IPS-20b (cell line): ENCODE measurements around the gene HYAL1.
A peak's percentile ranks its signal among the peaks of the same experiment; 100 is the strongest.

ENCODE experiments used
- H3K27ac ChIP-seq: one replicate; pipeline ENCODE4 v1.5.1; 2013; ENCODE audit warnings: low read length
- H3K27me3 ChIP-seq: 2 replicates; pipeline ENCODE4 v1.6.1; 2013; ENCODE audit warnings: mild to moderate bottlenecking, low read length, inconsistent platforms; ENCODE audit not compliant: insufficient read depth
- H3K36me3 ChIP-seq: 2 replicates; pipeline ENCODE4 v1.6.1; 2013; ENCODE audit warnings: low read depth, mild to moderate bottlenecking, inconsistent platforms, low read length, moderate library complexity; ENCODE audit not compliant: insufficient read depth
- H3K4me1 ChIP-seq: 2 replicates; pipeline ENCODE4 v1.6.1; 2013; ENCODE audit warnings: mild to moderate bottlenecking, control low read depth, inconsistent platforms, low read length, moderate library complexity; ENCODE audit not compliant: insufficient read depth
- H3K4me3 ChIP-seq: 2 replicates; pipeline ENCODE4 v1.5.1; 2013; ENCODE audit warnings: mild to moderate bottlenecking, low read length, inconsistent platforms
- H3K9ac ChIP-seq: 2 replicates; pipeline ENCODE4 v1.6.1; 2013; ENCODE audit warnings: low read depth, mild to moderate bottlenecking, inconsistent platforms, low read length, moderate library complexity
- H3K9me3 ChIP-seq: 2 replicates; pipeline ENCODE4 v1.6.1; 2013; ENCODE audit warnings: mild to moderate bottlenecking, low read depth, low read length, inconsistent platforms; ENCODE audit not compliant: insufficient read depth

HYAL1 gene

GRCh38 chr3:50322386-50323091 is 19.2 kb upstream of the HYAL1 start, which contains the start of gene HYAL2:
HYAL2 (minus strand) TSS chr3:50322745; CDS start chr3:50320489, 2,256 bp downstream.
- Histone ChIP-seq H3K4me3 (peak within 1 kb of the TSS; percentile 100), H3K27me3 (no peaks in the 10 kb centered on the region), H3K9ac (peak within 1 kb of the TSS; percentile 99), H3K36me3 (peaks cover 41% of the 10 kb centered on the region), H3K9me3 (no peaks in the 10 kb centered on the region), H3K4me1 (peaks cover 7% of the 10 kb centered on the region; the same call in 1 of the 2 replicates), H3K27ac (peak within 1 kb of the TSS; percentile 91)

- H3K27me3 ChIP-seq, result no peaks in the 10 kb centered on the region
- peak overlapping the region; percentile 99; the same call in 1 of the 2 replicates for H3K9ac ChIP-seq
- peak overlapping the region; percentile 91 for H3K27ac ChIP-seq
- peaks cover 46% of the 10 kb centered on the region for H3K36me3 ChIP-seq
- peak overlapping the region; percentile 100 for H3K4me3 ChIP-seq
- H3K9me3 ChIP-seq, result no peaks in the 10 kb centered on the region
- peaks cover 7% of the 10 kb centered on the region for H3K4me1 ChIP-seq
Measured at GRCh38 chr3:50322115-50322385, 18.7 kb upstream of the HYAL1 start.

- Histone ChIP-seq H3K27ac (peak overlapping the region; percentile 91), H3K36me3 (peaks cover 51% of the 10 kb centered on the region), H3K9ac (peak overlapping the region; percentile 99), H3K9me3 (no peaks in the 10 kb centered on the region), H3K4me1 (peaks cover 7% of the 10 kb centered on the region), H3K27me3 (no peaks in the 10 kb centered on the region), H3K4me3 (peak overlapping the region; percentile 100)
Measured at GRCh38 chr3:50321336-50322114, 18.2 kb upstream of the HYAL1 start.

GRCh38 chr3:50320853-50321335 is 17.5 kb upstream of the HYAL1 start:
- Histone ChIP-seq H3K27ac (peak overlapping the region; percentile 91), H3K36me3 (peaks cover 54% of the 10 kb centered on the region), H3K27me3 (no peaks in the 10 kb centered on the region), H3K4me3 (peak overlapping the region; percentile 100), H3K9me3 (no peaks in the 10 kb centered on the region), H3K4me1 (peaks cover 7% of the 10 kb centered on the region), H3K9ac (peak overlapping the region; percentile 99)

- Histone ChIP-seq H3K27me3 (no peaks in the 10 kb centered on the region), H3K9ac (peak overlapping the region; percentile 99), H3K27ac (peak overlapping the region; percentile 82), H3K4me1 (peaks cover 7% of the 10 kb centered on the region), H3K36me3 (peaks cover 51% of the 10 kb centered on the region), H3K9me3 (no peaks in the 10 kb centered on the region), H3K4me3 (peak overlapping the region; percentile 100)
Measured at GRCh38 chr3:50319894-50320625, 16.7 kb upstream of the HYAL1 start.

GRCh38 chr3:50319181-50319893 is 16.0 kb upstream of the HYAL1 start:
- no peak overlapping the region for H3K9ac ChIP-seq
- H3K4me1 ChIP-seq, result peaks cover 6% of the 10 kb centered on the region
- no peaks in the 10 kb centered on the region for H3K27me3 ChIP-seq
- peak overlapping the region; percentile 100; the same call in 1 of the 2 replicates for H3K4me3 ChIP-seq
- H3K36me3 ChIP-seq, result peaks cover 48% of the 10 kb centered on the region
- H3K27ac ChIP-seq, result no peak overlapping the region
- no peaks in the 10 kb centered on the region for H3K9me3 ChIP-seq

- no peak overlapping the region for H3K4me3 ChIP-seq
- no peak overlapping the region for H3K9ac ChIP-seq
- no peaks in the 10 kb centered on the region for H3K27me3 ChIP-seq
- peaks cover 45% of the 10 kb centered on the region for H3K36me3 ChIP-seq
- H3K4me1 ChIP-seq, result peaks cover 5% of the 10 kb centered on the region
- no peaks in the 10 kb centered on the region for H3K9me3 ChIP-seq
- no peak overlapping the region for H3K27ac ChIP-seq
Measured at GRCh38 chr3:50318615-50319014, 15.2 kb upstream of the HYAL1 start.

GRCh38 chr3:50318163-50318562 is 14.8 kb upstream of the HYAL1 start:
- H3K27me3 ChIP-seq, result no peaks in the 10 kb centered on the region
- H3K9ac ChIP-seq, result no peak overlapping the region
- no peaks in the 10 kb centered on the region for H3K9me3 ChIP-seq
- H3K4me3 ChIP-seq, result no peak overlapping the region
- peaks cover 4% of the 10 kb centered on the region for H3K4me1 ChIP-seq
- peaks cover 45% of the 10 kb centered on the region for H3K36me3 ChIP-seq
- no peak overlapping the region for H3K27ac ChIP-seq

- Histone ChIP-seq H3K36me3 (peaks cover 45% of the 10 kb centered on the region), H3K4me1 (no peaks in the 10 kb centered on the region; the same call in 1 of the 2 replicates), H3K27ac (no peak overlapping the region), H3K4me3 (no peak overlapping the region), H3K9ac (no peak overlapping the region), H3K9me3 (no peaks in the 10 kb centered on the region), H3K27me3 (no peaks in the 10 kb centered on the region)
Measured at GRCh38 chr3:50317300-50317699, 13.9 kb upstream of the HYAL1 start.

GRCh38 chr3:50316657-50317242 is 13.4 kb upstream of the HYAL1 start:
- H3K9me3 ChIP-seq, result no peaks in the 10 kb centered on the region
- no peaks in the 10 kb centered on the region for H3K27me3 ChIP-seq
- no peak overlapping the region for H3K9ac ChIP-seq
- H3K27ac ChIP-seq, result no peak overlapping the region
- H3K4me1 ChIP-seq, result no peaks in the 10 kb centered on the region; the same call in 1 of the 2 replicates
- peaks cover 45% of the 10 kb centered on the region for H3K36me3 ChIP-seq
- H3K4me3 ChIP-seq, result no peak overlapping the region

GRCh38 chr3:50314816-50315215 is 11.4 kb upstream of the HYAL1 start:
- Histone ChIP-seq H3K4me1 (no peaks in the 10 kb centered on the region; the same call in 1 of the 2 replicates), H3K9ac (no peak overlapping the region), H3K9me3 (peaks cover 4% of the 10 kb centered on the region; the same call in 1 of the 2 replicates), H3K27ac (no peak overlapping the region), H3K27me3 (no peaks in the 10 kb centered on the region), H3K4me3 (no peak overlapping the region), H3K36me3 (peaks cover 42% of the 10 kb centered on the region)
